Fibroblast of pulmonary artery (primary cell): ENCODE measurements around the gene IL1RAPL2.

Experiments used
- DNase-seq: peaks from one replicate; pipeline ENCODE4 v3.0.0-alpha.2; 2010; ENCODE audit warnings: low read depth
- H3K4me3 ChIP-seq: replicated peaks from 2 replicates; pipeline ENCODE4 v1.5.1; 2011; ENCODE audit warnings: low read depth, mild to moderate bottlenecking, control low read depth, low read length, moderate library complexity
- CTCF ChIP-seq: IDR thresholded peaks from 2 replicates; pipeline ENCODE4 v1.5.1; 2011; ENCODE audit warnings: mild to moderate bottlenecking, control low read depth, low read length, inconsistent platforms; ENCODE audit errors: missing control alignments

The IL1RAPL2 gene

GRCh38 chrX:105424729-105425128 is 858.7 kb downstream of the IL1RAPL2 start:
- DNase-seq, result no peak
- no peak for TF ChIP-seq CTCF
- no peak overlapping the region for H3K4me3 ChIP-seq

DNA sequence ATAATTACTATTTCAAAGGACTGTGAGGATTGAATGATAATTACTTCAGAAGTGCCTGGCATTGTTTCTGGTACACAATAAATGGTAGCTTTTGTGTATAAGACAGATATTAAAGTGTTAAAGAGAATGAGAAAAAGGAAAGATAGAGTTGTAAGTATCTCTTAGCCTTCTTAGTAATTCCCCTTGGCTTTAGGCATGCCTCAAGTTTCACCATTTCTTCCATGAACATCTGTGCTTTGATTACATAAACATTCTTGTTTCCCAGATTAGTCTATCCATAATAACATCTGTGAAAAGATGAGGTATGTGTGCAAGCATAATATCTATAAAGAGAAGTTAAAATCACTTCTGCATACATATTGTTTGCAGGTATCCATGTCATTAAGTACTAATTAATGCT is 885.4 kb downstream of the IL1RAPL2 start:
- DNase-seq, result no peak
- no peak for TF ChIP-seq CTCF
- no peak overlapping the region for H3K4me3 ChIP-seq

DNA sequence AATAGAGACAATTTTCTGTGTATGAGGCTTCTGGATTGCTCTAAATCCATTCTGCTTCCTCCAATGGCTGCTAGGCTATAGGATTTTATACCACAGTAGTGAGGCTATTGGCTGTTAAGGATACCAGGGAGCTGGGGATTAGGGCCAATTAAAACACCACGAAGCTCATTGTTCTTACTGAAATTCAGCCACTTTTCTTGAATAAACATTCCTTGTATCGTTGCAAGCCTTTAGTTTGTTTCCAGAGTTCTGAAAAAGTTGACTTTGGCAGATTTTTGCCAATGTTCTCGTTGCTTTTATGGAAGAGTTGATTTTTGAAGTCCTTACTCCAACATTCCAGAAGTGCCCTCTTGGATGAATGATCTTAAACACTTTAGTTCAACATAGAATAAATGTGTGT is 892.8 kb downstream of the IL1RAPL2 start:
- no peak overlapping the region for H3K4me3 ChIP-seq
- no peak for DNase-seq
- TF ChIP-seq CTCF, result no peak

GRCh38 chrX:105460376-105460775 is 894.4 kb downstream of the IL1RAPL2 start:
- no peak for TF ChIP-seq CTCF
- H3K4me3 ChIP-seq, result no peak overlapping the region
- DNase-seq, result peak; percentile 56

- no peak for TF ChIP-seq CTCF
- no peak for DNase-seq
- no peak overlapping the region for H3K4me3 ChIP-seq
These were observed 895.0 kb downstream of the IL1RAPL2 start for GRCh38 chrX:105461016-105461415.

- peak; percentile 29 for DNase-seq
- H3K4me3 ChIP-seq, result no peak overlapping the region
- TF ChIP-seq CTCF, result no peak
These were observed 896.2 kb downstream of the IL1RAPL2 start for GRCh38 chrX:105462186-105462585.

DNA sequence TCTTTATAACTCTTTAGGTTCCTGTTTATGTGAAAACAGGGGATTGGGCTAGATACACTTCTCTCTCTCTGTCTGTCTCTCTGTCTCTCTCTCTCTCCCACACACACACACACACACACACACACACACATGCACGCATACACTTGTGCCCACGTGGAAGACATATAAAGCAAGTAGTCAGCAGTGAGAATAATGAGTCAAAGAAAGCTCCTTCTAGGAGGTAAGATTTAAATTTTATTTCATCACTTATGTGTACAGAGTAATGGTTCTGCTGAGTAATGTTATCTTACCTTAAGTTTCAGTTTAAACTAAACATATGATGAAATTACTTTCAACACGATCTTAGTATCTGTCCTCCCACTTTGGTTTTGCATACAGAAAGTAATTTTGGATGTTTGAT is 897.5 kb downstream of the IL1RAPL2 start:
- no peak for TF ChIP-seq CTCF
- peak; percentile 48 for DNase-seq
- H3K4me3 ChIP-seq, result no peak overlapping the region
